B cell (primary cell): ENCODE measurements around the gene EXOC3L2. TPM values are rescaled to one million over a fixed set of nuclear protein-coding genes. Genes with fewer than 3 reads are reported as not detected.

Source experiments
- ATAC-seq: fragments of 200-7000 bp; cut with Tn5 transposase; one replicate; pipeline ENCODE4 v1.10.0; 2021; ENCODE audit warnings: low read depth, mild to moderate bottlenecking, moderate number of reproducible peaks, moderate library complexity
- CTCF ChIA-PET: fragments of 350-600 bp; sonication (Branson Sonifier 250); formaldehyde crosslinking; loops from one replicate; lab custom pipeline; 2021; ENCODE audit warnings: antibody characterized with exemption, inconsistent platforms; lab: Charles Lee
- POLR2A ChIA-PET: fragments of 350-600 bp; sonication (Branson Sonifier 250); formaldehyde crosslinking; loops from one replicate; lab custom pipeline; 2021; ENCODE audit warnings: antibody characterized with exemption; lab: Charles Lee
- DNase-seq: peaks from one replicate; pipeline ENCODE4 v3.0.0; 2013
- H2AFZ ChIP-seq: 2 replicates; pipeline ENCODE4 v1.6.1; 2012; ENCODE audit warnings: mild to moderate bottlenecking, low read depth, low read length; ENCODE audit not compliant: insufficient read depth, poor library complexity, severe bottlenecking
- H3K27ac ChIP-seq, 2 donors: 1 replicate in 1 of 2; 2 replicates in 1 of 2; pipeline ENCODE4 v1.5.1; 2012 to 2013; ENCODE audit warnings: low read length in 2 of 2, mild to moderate bottlenecking in 2 of 2, moderate library complexity in 1 of 2
- H3K27me3 ChIP-seq, 4 experiments: fragments of 200-600 bp in 1 of 4; sonication (generic) in 1 of 4; replicated peaks in 1 of 4; 1 replicate in 2 of 4; 2 replicates in 2 of 4; pipeline versions ENCODE4 v1.6.1 to v1.7.0; 2013 to 2016; ENCODE audit warnings: low read length in 3 of 4, mild to moderate bottlenecking in 2 of 4, mixed read lengths in 1 of 4, moderate library complexity in 1 of 4; ENCODE audit not compliant: insufficient read depth in 4 of 4, control insufficient read depth in 3 of 4; ENCODE audit errors: control extremely low read depth in 1 of 4
- H3K36me3 ChIP-seq, 2 experiments: replicated peaks in 1 of 2; 1 replicate in 1 of 2; 2 replicates in 1 of 2; pipeline versions ENCODE4 v1.6.1 to v1.7.1; 2013; ENCODE audit warnings: low read length in 1 of 2; ENCODE audit not compliant: insufficient read depth in 2 of 2, control insufficient read depth in 1 of 2; ENCODE audit errors: control extremely low read depth in 1 of 2, extremely low read depth in 1 of 2
- H3K4me1 ChIP-seq, 2 donors: fragments of 200-600 bp in 1 of 2; sonication (generic) in 1 of 2; 1 replicate in 1 of 2; 2 replicates in 1 of 2; pipeline versions ENCODE4 v1.5.1 to v1.6.1; 2013 to 2017; ENCODE audit warnings: low read length in 2 of 2; ENCODE audit not compliant: control insufficient read depth in 2 of 2, insufficient read depth in 2 of 2
- H3K4me2 ChIP-seq: replicated peaks from 2 replicates; pipeline ENCODE3; 2012; ENCODE audit warnings: mild to moderate bottlenecking, low read depth, low read length; ENCODE audit not compliant: poor library complexity, severe bottlenecking
- H3K4me3 ChIP-seq, 5 experiments: fragments of 200-600 bp in 1 of 5; sonication (generic) in 1 of 5; 1 replicate in 3 of 5; 2 replicates in 2 of 5; pipeline versions ENCODE4 v1.5.1 to v1.7.0; 2011 to 2016; ENCODE audit warnings: low read length in 4 of 5, mild to moderate bottlenecking in 4 of 5, low read depth in 2 of 5, control low read depth in 1 of 5, moderate library complexity in 1 of 5; ENCODE audit not compliant: insufficient read depth in 1 of 5; ENCODE audit errors: control extremely low read depth in 1 of 5, extremely low read depth in 1 of 5
- H3K79me2 ChIP-seq: fragments of 200-600 bp; sonication (generic); one replicate; pipeline ENCODE4 v1.6.0; 2016; ENCODE audit warnings: low read length; ENCODE audit not compliant: control insufficient read depth, insufficient read depth
- H3K9ac ChIP-seq: fragments of 200-600 bp; sonication (generic); 2 replicates; pipeline ENCODE4 v1.6.1; 2017; ENCODE audit warnings: mild to moderate bottlenecking, low read length, moderate library complexity
- H3K9me3 ChIP-seq, 3 donors: one replicate each; pipeline versions ENCODE4 v1.6.1 to v1.7.1; 2013; ENCODE audit warnings: low read length in 2 of 3; ENCODE audit not compliant: control insufficient read depth in 2 of 3, insufficient read depth in 1 of 3; ENCODE audit errors: control extremely low read depth in 1 of 3
- H4K20me1 ChIP-seq: 2 replicates; pipeline ENCODE4 v1.6.0; 2012; ENCODE audit warnings: mild to moderate bottlenecking, low read length; ENCODE audit not compliant: insufficient read depth, control insufficient read depth, poor library complexity, severe bottlenecking
- H3K27ac Mint-ChIP-seq: one replicate; pipeline ENCODE4 v1.8.0; 2021; ENCODE audit warnings: mixed read lengths
- H3K27me3 Mint-ChIP-seq: one replicate; pipeline ENCODE4 v1.8.0; 2021; ENCODE audit warnings: mixed read lengths
- H3K4me1 Mint-ChIP-seq: one replicate; pipeline ENCODE4 v1.8.0; 2021; ENCODE audit warnings: mixed read lengths
- H3K4me3 Mint-ChIP-seq: one replicate; pipeline ENCODE4 v1.8.0; 2021; ENCODE audit warnings: mixed read lengths
- H3K9me3 Mint-ChIP-seq: one replicate; pipeline ENCODE4 v1.8.0; 2022; ENCODE audit warnings: mixed read lengths; ENCODE audit not compliant: insufficient read depth
- EZH2 ChIP-seq: IDR thresholded peaks from 2 replicates; pipeline ENCODE4 v1.6.1; 2012; ENCODE audit warnings: borderline replicate concordance, low read depth, mild to moderate bottlenecking, moderate library complexity, low read length; ENCODE audit not compliant: insufficient read depth, poor library complexity, severe bottlenecking
- WGBS: methylation state at CpG from one replicate; pipeline ENCODE4 v1.1.5; 2013; ENCODE audit warnings: missing lambda C conversion rate; ENCODE audit not compliant: insufficient coverage; 5-methylcytosine and 5-hydroxymethylcytosine counted together
- intact Hi-C: fragments of 100-400 bp; cut with micrococcal nuclease; formaldehyde crosslinking; loops from one replicate; pipeline ENCODE4 v1.10.0; 2022
- polyA plus RNA-seq: library from polyadenylated mRNA; depleted of rRNA; stranded (reverse); fragments of >200 nt; gene quantifications from 2 replicates; pipeline ENCODE4 v1.2.3, GENCODE V29; 2012
- total RNA-seq, 2 donors: library from RNA; stranded (reverse); fragments of 120-200 nt in 1 of 2; gene quantifications; 1 replicate in 1 of 2; 2 replicates in 1 of 2; pipeline versions ENCODE4 v1.2.3 to v1.2.4, GENCODE V29; 2013 to 2022
- TF ChIP-seq, protein P1 (sequence below): fragments of 200-600 bp; IDR thresholded peaks from one replicate; pipeline ENCODE4 v1.8.0; 2022; ENCODE audit warnings: antibody characterized with exemption, mild to moderate bottlenecking

EXOC3L2 gene
- total and polyA plus RNA-seq, 2 donors (not counting 1 experiment from before 2014, with no cell fraction given) = not detected

DNA sequence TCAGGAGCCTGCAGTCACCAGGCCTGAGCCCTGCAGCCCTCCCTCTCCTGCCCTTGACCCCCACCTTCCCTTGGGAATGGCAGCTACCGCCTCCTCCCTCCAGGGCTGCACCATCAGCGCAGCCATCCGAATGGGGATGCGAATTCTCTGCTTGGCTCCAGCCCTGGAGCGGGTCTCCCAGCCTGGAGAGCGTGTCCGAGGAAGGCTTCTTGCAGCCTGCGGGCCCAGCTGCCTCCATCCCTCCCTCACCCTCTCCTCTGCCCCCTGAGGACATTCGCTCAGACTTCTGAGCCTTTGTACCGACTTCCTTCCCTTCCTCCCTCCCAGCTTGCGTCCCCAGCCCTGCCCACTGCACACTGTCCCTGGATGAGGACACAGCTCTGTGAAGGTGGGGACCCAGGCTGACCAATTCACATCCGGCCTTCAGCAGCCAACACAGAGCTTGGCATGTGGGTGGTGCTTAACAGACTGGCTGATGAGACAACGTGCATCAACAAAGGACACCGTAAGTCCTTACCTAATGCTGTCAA is 78.4 kb downstream of the EXOC3L2 start:
- no peaks in the 10 kb centered on the region for H3K9me3 ChIP-seq
- peaks cover 0 to 7% of the 10 kb centered on the region in 2 experiments for H3K36me3 ChIP-seq
- Mint-ChIP-seq H3K27ac (no peak overlapping the region), H3K27me3 (no peaks in the 10 kb centered on the region), H3K4me1 (peaks cover 26% of the 10 kb centered on the region), H3K4me3 (no peak overlapping the region), H3K9me3 (no peaks in the 10 kb centered on the region)
- peaks cover 20 to 27% of the 10 kb centered on the region in 2 donors for H3K4me1 ChIP-seq
- no peaks in the 10 kb centered on the region for H3K27me3 ChIP-seq
- WGBS = 82% methylated on average over 14 of the region's 14 CpGs
- CTCF ChIA-PET = interaction anchor here (0.6 to 1.6 kb wide), 3 partner anchors 11 to 74 kb away, joined by 3 to 6 read pairs (median 3); partner anchors contain the start of gene TRAPPC6A
- H3K4me2 ChIP-seq = no peak overlapping the region
- no peak for ATAC-seq
- no peak overlapping the region for H2AFZ ChIP-seq
- peaks cover 40% of the 10 kb centered on the region for H3K79me2 ChIP-seq
- no peak for TF ChIP-seq EZH2
- TF ChIP-seq, protein P1, sequence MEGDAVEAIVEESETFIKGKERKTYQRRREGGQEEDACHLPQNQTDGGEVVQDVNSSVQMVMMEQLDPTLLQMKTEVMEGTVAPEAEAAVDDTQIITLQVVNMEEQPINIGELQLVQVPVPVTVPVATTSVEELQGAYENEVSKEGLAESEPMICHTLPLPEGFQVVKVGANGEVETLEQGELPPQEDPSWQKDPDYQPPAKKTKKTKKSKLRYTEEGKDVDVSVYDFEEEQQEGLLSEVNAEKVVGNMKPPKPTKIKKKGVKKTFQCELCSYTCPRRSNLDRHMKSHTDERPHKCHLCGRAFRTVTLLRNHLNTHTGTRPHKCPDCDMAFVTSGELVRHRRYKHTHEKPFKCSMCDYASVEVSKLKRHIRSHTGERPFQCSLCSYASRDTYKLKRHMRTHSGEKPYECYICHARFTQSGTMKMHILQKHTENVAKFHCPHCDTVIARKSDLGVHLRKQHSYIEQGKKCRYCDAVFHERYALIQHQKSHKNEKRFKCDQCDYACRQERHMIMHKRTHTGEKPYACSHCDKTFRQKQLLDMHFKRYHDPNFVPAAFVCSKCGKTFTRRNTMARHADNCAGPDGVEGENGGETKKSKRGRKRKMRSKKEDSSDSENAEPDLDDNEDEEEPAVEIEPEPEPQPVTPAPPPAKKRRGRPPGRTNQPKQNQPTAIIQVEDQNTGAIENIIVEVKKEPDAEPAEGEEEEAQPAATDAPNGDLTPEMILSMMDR = no peak
- no peak for DNase-seq
- POLR2A ChIA-PET = no interaction called here
- peaks cover 26% of the 10 kb centered on the region for H4K20me1 ChIP-seq
- intact Hi-C loops = no loop called here
- no peak overlapping the region for H3K9ac ChIP-seq
- no peak overlapping the region for H3K27ac ChIP-seq
- H3K4me3 ChIP-seq = no peak overlapping the region
